Urothelium cell line (cell line): ENCODE measurements around the gene C1QTNF9.
"Not testable (repeated sequence)": the region's sequence is repeated elsewhere in the genome, so short reads cannot be mapped to it uniquely, and the experiment has no call there.

Experiments
- DNase-seq: peaks from one replicate; pipeline ENCODE4 v3.0.0; 2011; ENCODE audit warnings: low spot score, mixed read lengths
- FAIRE-seq: peaks from 2 replicates; lab custom pipeline; 2011; peaks lifted over from hg19 to GRCh38; lab: Jason Lieb, UNC

C1QTNF9 gene

DNA sequence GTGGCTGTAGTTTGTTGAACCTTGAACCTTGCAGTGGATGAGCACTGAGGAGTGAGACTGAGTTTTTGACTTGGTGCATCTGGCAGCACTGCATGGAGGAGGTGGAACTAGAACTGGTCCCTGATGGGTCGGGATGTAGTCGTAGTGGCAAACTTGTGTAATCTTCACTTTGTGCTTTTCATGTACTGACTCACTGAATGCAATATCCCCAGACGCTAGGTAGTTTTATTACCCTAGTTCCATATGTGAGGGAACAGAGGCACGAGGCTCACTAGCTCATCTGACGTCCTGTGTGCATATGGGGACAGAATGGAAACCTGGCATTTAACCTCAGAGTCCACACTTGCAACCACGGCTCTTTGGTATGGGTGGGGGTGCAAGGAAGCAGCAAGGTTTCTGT is 10.3 kb downstream of the C1QTNF9 start:
- not testable (repeated sequence) for FAIRE-seq, DNase-seq

DNA sequence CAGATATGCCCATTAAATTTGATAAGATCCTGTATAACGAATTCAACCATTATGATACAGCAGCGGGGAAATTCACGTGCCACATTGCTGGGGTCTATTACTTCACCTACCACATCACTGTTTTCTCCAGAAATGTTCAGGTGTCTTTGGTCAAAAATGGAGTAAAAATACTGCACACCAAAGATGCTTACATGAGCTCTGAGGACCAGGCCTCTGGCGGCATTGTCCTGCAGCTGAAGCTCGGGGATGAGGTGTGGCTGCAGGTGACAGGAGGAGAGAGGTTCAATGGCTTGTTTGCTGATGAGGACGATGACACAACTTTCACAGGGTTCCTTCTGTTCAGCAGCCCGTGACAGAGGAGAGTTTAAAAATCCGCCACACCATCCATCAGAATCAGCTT is 12.0 kb downstream of the C1QTNF9 start:
- not testable (repeated sequence) for DNase-seq, FAIRE-seq

DNA sequence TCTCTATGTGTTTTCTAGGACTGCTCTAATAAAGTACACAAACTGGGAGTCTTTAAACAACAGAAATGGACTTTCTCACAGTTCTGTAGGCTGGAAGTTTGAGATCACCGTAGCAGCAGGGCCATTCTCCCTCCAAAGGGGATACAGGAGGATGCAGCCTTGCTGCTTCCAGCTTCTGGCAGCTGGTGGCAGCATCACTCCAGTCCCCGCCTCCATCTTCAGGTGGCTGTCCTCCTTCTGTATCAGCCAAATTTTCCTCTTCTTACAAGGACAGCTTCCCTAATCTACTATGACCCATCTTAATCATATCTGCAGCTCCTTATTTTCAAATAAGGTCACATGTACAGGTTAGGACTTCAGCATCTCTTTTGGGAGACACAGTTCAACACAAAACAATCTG is 13.1 kb downstream of the C1QTNF9 start:
- DNase-seq, FAIRE-seq: not testable (repeated sequence)

DNA sequence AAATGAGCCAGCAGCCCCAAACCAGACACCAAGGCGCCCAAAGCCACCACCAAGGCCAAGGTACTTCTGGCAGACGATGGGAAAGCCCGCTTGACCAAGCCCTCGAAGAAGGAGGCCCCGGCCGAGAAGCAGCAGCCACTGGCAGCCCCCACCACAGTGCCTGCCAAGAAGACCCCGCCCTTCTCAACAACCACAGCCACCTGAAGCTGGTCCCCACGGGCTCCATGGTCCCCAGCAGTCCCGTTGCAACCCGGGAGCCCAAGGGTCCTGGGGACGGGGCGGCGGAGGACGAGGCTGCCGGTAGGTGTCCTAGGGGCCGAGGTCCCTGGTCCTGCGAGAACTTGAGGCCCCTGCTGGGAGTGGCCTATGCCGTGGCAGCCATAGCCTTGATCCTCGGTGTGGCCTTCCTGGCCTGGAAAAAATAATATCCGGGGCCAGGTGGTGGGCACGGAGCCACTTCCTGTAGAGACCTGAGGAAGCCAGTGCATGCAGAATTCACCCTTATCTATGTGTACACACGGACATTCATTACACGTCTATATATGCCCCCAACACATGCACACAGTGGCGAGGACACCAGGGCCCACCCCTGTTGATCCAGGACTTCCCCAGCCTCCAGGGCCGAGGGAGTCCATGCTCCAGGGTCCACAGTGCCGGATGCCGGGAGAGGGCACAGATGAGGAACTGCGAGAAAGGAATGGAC is 13.8 kb downstream of the C1QTNF9 start:
- FAIRE-seq = no peak
- DNase-seq = no peak

DNA sequence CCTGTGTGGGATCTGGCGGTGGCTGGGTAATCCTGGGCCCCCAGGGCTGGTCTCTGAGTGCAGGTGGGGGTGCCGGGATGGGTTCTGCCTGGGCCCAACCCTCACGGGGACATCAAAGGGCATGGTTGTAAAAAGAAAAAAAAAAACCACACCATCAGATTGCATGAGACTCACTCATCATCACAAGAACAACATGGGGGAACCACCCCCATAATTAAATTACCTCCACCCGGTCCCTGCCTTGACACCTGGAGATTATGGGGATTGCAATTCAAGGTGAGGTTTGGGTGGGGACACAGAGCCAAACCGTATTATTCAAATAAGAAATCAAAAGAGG is 14.3 kb downstream of the C1QTNF9 start:
- DNase-seq (no peak), FAIRE-seq (no peak)

DNA sequence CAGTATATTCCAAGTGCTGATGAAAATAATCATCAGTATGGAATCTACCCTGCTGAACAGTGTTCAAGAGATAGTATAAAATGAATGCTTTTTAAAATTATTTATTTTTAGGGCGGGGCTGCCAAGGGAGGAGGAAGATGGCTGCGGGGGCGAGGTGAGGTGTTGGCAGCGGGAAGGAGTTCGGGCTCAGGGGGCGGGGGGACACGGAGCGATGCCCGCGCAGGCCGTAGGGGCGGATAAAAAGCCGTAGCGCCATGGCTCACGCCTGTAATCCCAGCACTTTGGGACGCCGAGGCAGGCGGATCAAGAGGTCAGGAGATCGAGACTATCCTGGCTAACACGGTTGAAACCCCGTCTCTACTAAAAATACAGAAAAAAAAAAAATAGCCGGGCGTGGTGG is 18.2 kb downstream of the C1QTNF9 start:
- not testable (repeated sequence) for FAIRE-seq, DNase-seq

DNA sequence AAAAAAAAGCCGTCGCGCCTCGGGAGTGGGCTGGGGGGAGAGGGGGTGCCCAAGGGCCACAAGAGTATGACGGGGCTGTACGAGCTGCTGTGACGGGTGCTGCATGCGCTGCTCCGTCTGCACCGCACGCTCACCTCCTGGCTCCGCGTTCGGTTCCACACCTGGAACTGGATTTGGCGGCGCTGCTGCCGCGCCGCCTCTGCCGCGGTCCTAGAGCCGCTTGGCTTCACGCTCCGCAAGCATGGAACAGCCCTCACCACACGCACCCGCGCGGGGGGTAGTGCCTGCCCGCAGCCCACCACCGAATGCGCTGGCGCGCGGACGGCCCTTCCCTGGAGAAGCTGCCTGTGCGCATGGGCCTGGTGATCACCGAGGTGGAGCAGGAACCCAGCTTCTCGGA is 18.8 kb downstream of the C1QTNF9 start:
- DNase-seq (no peak), FAIRE-seq (no peak)

DNA sequence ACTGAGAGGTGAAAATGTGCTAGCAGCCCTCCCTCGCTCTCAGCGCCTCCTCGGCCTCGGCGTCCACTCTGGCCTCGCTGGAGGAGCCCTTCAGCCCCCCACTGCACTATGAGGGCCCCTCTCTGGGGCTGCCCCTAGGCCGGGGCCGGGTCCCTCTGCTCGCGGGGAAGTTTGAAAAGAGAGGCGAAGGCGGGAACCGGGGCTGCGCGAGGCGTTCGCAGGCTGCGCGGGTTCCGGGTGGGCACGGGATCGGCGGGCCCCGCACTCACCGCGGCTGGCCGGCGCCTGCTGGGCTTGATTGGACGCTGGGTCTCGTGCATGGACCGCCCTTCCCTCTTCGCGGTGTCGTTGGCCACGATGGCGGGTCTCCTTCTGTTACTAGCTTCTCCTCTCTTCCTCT is 29.3 kb downstream of the C1QTNF9 start:
- no peak for DNase-seq

DNA sequence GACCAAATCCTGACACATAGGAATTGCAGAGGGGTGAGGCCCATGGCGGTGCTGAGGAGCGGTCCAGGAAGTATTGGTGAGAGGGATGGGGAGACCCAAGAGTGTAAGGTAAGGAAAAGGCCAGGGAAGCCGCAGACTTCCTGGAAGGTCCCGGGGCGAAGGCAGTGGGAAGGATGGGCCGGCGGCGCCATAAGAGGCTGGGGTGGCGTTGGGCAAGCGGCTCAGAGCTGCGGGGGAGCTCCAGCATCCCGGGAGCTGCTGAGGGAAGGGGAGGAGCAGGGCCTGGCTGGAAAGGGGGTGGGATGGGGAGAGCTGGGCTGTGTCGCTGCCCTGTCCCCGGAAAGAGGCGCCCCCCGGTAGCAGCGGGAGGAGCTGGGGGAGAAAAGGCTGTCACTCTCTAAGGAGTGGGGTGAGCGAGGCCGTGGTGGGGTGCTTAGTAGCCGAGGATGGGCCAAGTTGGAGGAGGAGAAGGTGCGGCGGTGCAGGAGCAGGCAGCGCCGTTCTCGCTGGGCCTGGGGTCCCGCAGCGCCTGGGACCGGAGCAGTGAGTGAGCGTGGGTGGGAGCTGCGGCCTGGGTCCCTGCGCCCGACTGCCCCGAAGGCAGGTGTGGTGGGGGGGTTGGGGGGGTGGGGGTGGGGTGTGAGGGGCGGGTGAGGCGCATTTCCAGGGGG is 30.7 kb downstream of the C1QTNF9 start:
- FAIRE-seq (no peak), DNase-seq (no peak)

More for the DNA sequence above, 29.3 kb downstream of the C1QTNF9 start:
- FAIRE-seq = no peak

DNA sequence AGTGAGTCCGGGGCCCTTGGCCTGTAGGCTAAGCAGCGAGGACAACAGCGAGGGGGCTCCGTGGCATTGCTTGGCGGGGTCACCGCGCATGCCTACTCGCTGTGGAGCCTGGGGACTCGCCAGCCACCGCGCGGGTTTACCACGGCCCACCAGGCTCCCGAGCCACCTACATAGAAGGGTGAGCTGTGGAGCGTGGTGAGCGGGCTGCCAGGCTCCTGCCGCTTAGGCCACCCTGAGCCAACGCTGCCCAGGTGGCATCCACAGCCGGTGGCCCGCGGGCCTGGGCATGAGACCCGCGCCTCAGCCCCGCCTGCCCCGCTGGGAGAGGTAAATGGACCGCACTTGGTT is 31.2 kb downstream of the C1QTNF9 start:
- FAIRE-seq (no peak), DNase-seq (no peak)

DNA sequence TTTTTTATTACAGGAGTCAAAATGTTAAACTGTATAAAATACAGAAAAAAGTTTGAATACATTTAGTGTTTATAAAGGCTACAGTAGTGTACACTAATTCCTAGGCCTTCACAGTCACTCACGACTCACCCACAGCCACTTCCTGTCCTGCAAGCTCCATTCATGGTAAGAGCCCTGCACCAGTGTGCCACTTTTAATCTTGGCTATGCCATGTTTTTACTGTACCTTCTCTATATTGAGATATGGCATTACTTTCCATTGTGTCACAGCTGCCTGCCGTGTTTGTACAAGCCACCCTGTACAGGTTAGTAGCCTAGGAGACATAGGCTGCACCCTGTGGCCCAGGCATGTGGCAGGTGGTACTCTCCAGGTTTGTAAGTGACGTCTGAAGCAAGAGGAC is 32.1 kb downstream of the C1QTNF9 start:
- FAIRE-seq (no peak), DNase-seq (no peak)

DNA sequence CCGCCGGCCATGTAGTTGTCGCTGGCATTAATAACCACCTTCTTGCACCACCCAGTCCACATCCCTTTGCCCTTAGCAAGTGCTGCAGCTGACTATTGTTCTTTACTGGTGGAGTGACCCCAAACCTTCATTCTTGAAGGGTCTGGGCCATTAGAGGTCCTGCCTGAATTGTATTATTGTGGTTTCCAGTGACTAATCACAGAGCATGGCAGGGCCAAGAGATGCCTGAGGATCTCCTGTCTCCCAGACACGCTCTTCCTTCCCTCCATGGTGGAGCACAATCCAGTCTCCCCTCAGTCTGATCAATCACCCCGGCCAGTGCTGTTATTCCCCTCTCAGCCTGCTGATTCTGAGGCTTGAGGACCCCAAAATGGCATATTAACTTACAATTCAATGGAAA is 39.0 kb downstream of the C1QTNF9 start:
- DNase-seq (no peak), FAIRE-seq (no peak)

DNA sequence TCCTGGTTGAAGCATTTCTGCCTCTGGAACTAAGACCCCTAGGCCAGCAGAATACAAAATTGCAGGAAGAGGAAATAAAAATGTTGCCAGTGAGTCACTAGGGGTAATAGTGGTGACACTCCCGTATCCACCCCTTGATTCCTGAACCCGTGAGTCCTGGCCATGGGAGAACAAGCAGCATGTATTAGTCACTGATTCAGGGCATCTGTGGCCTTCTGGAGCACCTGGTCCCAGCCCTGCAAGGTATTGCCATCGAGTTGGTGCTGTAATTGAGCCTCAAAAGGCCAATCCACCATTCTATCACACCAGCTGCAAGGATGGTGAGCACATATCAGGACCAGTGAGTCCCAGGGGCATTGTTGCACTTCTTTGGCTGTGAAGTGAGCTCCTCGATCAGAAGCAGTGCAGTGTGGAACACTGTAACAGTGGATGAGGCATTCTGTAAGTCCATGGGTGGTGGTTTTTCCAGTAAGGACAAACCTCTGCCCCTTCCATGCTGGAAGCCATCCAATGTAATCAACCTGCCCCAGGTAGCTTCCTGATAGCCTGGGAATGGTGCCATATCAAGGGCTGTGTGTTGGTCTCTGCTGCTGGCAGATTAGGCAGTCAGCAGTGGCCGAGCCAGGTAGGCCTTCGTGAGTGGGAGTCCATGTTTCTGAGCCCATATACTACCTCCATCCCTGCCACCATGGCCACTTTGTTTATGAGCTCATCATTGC is 39.6 kb downstream of the C1QTNF9 start:
- DNase-seq = no peak
- no peak for FAIRE-seq

DNA sequence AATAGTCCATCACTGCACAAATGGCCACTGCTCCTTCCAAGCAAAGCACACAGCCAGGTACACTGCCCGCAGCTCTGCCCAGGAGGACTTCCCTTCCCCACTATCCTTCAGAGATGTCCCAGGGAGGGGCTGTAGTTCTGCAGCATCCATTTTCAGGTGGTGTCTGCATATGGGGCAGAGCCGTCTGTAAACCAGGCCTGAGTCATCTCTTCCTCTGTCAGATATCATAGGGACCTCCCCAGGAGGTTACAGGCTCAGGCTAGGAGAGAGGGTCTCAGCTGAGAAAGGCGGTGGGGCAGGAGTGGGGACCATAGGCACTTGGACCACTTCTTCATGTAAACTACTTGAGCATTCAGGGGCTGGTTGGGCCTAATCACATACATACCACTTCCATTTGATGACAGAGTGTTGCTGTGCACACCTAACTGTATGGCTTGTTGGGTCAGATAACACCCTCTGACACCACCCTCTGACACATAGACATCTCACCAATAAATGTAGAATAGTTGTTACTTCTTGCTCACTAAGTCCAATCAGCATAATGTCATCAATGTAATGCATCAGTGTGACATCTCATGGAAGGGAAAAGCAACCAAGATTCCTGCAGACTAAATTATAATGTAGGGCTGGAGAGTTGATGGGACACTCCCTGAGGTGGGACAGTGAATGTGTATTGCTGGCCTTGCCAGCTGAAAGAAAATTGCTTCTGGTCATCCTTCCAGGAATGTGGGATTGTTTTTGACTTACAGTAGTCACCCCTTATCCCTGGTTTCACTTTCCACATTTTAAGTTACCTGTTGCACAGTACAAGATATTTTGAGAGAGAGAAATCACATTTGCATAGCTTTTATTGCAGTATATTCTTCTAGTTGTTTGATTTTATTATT is 40.6 kb downstream of the C1QTNF9 start:
- not testable (repeated sequence) for FAIRE-seq, DNase-seq

DNA sequence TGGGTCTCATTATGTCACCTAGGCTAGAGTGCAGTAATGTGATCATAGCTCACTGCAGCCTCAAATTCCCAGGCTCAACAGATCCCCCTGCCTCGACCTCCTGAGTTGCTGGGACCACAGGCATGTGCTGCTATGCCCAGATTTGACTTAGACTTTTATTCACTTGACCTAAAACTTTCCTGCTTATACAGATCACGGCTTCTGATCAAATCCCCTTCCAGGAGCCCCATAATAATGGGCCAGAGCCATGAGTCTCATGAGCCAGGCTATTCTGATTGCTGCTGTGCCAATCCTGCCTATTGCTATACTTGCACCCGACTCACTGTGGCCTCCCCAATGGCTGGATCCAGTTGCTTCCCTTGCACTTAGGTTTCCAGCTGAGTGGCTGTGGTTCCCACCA is 42.0 kb downstream of the C1QTNF9 start:
- no peak for DNase-seq

DNA sequence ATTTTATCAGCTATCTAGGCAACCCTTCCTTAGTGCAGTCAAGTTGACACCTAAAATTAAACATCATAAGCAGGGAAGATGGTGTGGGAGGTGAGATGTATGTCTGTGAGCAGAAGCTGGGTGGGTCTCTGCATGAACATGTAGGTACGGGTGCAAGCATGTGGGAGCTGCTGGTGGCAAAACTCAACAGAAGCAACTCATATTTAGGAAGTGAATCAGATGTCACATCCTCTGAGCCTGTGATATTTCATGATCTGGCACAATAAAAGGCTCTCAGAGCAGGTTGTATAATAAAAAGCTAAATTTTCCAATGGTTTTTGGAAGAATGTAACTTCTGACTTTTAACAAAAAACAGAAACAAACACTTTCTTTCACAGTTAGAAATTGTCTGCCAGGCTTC is 44.4 kb downstream of the C1QTNF9 start:
- DNase-seq = no peak
- no peak for FAIRE-seq

More for the DNA sequence above, 42.0 kb downstream of the C1QTNF9 start:
- FAIRE-seq = no peak

DNA sequence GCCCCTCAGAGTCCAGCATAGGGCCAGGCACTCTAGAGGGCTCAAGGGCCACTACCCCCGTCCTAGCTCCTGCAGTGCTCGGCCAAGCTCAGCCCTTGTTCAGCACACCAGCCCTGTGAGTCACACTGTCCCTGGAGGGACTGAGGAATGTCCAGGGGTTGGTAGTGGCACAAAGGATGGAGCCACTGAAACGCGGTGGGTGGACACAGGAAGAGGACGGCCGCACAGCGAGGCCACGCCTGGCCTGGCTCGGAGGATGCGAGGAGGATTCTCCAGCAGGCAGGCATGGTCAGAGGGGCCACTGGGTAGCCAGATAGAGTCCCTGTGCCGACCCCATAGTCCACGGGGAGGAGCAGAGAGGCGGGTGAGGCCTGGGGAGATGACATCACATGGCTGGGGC is 45.7 kb downstream of the C1QTNF9 start:
- DNase-seq (peak; percentile 14), FAIRE-seq (no peak)

DNA sequence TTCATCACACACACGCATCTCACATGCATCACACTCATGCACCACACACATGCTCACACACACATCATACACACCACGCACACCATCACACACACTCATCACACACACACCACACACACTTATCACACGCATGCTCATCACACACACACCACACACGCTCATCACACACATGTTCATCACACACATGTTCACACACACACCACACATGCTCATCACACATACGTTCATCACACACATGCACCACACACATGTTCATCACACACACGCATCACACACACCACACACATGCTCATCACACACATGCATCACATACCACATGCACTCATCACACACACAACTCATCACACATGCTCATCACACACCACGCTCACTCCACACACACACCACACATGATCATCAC is 46.9 kb downstream of the C1QTNF9 start:
- no peak for FAIRE-seq

DNA sequence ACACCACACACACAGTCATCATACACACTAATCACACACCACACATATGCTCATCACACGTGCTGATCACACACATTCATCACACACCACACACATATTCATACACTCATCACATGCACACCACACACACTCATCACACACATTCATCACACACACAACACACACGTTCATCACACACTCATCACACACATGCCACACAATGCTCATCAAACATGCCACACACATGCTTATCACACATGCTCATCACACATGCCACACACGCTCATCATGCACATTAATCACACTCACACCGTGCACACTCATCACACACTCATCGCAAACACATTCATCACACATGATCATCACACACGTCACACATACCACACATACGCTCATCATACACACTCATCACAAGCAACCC is 47.5 kb downstream of the C1QTNF9 start:
- FAIRE-seq (no peak), DNase-seq (no peak)

More for the DNA sequence above, 46.9 kb downstream of the C1QTNF9 start:
- DNase-seq = no peak

DNA sequence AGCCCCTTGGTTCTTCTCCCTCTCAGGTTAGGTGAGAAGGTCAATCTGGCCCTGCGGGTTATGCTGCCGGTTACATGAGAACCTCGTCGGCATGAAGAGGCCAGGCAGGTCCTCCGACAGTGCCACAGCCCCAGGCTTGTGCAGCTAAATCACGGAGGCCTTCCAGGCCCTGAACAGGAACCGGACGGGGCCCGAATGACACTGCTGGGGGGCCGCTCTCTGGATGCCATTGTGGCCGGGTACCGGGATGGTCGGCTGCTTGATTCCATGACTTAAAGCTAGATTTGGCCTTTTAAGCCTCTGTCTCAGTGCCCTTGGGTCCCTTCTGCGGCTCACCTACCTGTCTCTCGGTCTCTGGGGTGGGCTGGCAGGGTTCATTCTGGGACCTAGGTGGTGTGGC is 48.4 kb downstream of the C1QTNF9 start:
- no peak for FAIRE-seq

DNA sequence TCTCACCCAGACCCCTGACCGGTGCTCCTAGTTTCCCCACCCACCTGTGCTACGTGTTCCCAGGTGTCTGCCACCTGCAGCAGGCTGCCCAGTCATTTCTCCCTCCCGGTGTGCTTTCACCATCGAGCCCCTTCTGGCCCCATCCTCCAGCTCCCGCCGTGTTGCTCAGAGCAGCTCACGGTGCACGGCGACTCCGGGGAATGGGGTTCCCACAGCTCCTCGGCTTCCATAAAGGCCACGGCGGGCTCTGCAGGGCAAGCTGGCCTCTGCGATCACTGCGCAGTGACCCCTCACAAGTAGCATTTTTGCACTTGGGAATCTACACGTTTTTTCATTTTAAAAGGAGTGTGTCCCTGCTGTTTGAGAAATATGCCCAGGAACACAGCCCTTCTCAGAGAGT is 49.5 kb downstream of the C1QTNF9 start:
- not testable (repeated sequence) for FAIRE-seq, DNase-seq

More for the DNA sequence above, 48.4 kb downstream of the C1QTNF9 start:
- no peak for DNase-seq
